HG03575 (cell line): Measurements from ENCODE around the gene MAP2K6.
"Not testable (repeated sequence)": the region's sequence is repeated elsewhere in the genome, so short reads cannot be mapped to it uniquely, and the experiment has no call there.

Experiments
- ATAC-seq: cut with Tn5 transposase; IDR thresholded peaks from one replicate; pipeline ENCODE4 v1.9.1; 2021; ENCODE audit not compliant: unreplicated experiment, insufficient number of reproducible peaks, low FRiP score; ENCODE audit errors: extremely low read depth

Gene MAP2K6

GRCh38 chr17:69479756-69480155, 65.3 kb downstream of the MAP2K6 start:
- ATAC-seq = not testable (repeated sequence)

- no peak for ATAC-seq
Measured at GRCh38 chr17:69480245-69480644, 65.7 kb downstream of the MAP2K6 start.

- ATAC-seq = no peak
Measured at GRCh38 chr17:69485251-69485661, 70.8 kb downstream of the MAP2K6 start.

- ATAC-seq = no peak
Measured at GRCh38 chr17:69485901-69486643, 71.6 kb downstream of the MAP2K6 start.

GRCh38 chr17:69486779-69487637, 72.5 kb downstream of the MAP2K6 start:
- ATAC-seq = no peak

- ATAC-seq = no peak
Measured at GRCh38 chr17:69489313-69489712, 74.8 kb downstream of the MAP2K6 start.

GRCh38 chr17:69492410-69493071, 78.0 kb downstream of the MAP2K6 start:
- no peak for ATAC-seq

GRCh38 chr17:69495787-69496186, 81.3 kb downstream of the MAP2K6 start:
- ATAC-seq = no peak

GRCh38 chr17:69497161-69497560, 82.7 kb downstream of the MAP2K6 start:
- no peak for ATAC-seq

- no peak for ATAC-seq
Measured at GRCh38 chr17:69499318-69499717, 84.8 kb downstream of the MAP2K6 start.

GRCh38 chr17:69500911-69501429, 86.5 kb downstream of the MAP2K6 start:
- ATAC-seq = no peak

GRCh38 chr17:69501591-69502468, 87.3 kb downstream of the MAP2K6 start:
- no peak for ATAC-seq

GRCh38 chr17:69503711-69504110, 89.2 kb downstream of the MAP2K6 start:
- peak; percentile 91 for ATAC-seq

GRCh38 chr17:69505740-69506139, 91.2 kb downstream of the MAP2K6 start:
- ATAC-seq = no peak

- no peak for ATAC-seq
Measured at GRCh38 chr17:69506489-69506888, 92.0 kb downstream of the MAP2K6 start.

- ATAC-seq = no peak
Measured at GRCh38 chr17:69508814-69509213, 94.3 kb downstream of the MAP2K6 start.

- ATAC-seq = no peak
Measured at GRCh38 chr17:69511250-69511649, 96.8 kb downstream of the MAP2K6 start.

GRCh38 chr17:69512946-69513345, 98.4 kb downstream of the MAP2K6 start:
- ATAC-seq = no peak

- ATAC-seq = no peak
Measured at GRCh38 chr17:69516225-69516624, 101.7 kb downstream of the MAP2K6 start.
